ENCODE measurements around the gene ZNF438.

The ZNF438 gene

DNA sequence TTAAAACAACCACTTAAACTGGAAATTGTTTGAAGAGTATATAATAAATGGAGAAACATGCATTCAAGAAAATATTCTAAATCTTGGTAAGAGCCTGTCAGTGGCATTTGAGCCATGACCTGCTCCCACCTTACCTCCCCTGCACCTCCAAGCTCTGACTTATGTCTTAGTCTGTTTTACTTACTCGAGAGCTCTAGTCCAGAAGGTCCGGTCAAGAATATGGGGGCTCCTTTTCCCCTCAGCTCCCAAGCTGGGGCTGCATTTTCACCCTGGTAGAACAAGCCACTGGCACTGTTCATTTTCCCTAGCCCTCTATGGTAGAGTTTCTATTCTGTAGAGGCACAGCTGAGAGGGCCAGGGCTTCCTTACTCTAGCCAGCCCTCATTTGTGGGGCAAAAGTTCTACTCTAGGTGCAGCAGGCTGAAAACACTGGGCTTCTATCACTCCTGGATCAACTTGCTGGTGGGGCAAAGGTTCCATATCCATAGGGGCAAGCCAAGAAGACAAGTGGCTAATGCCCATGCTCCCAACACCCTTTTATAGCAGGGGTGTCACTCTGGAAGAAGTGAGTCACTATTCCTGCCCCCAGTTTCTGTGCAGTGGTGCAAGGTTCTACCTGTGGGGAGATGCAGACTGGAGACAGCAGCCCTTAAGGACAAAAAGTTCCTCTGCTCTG is 40.6 kb downstream of the ZNF438 start:
- in situ Hi-C loops (cut with MboI; ENCODE audit: low pct_unique_long_range_greater_than_20kb, low sequenced_read_pairs, unreplicated experiment): no loop called here
- DNase-seq (ENCODE audit: low spot score): no peak
- TF ChIP-seq, protein P1, sequence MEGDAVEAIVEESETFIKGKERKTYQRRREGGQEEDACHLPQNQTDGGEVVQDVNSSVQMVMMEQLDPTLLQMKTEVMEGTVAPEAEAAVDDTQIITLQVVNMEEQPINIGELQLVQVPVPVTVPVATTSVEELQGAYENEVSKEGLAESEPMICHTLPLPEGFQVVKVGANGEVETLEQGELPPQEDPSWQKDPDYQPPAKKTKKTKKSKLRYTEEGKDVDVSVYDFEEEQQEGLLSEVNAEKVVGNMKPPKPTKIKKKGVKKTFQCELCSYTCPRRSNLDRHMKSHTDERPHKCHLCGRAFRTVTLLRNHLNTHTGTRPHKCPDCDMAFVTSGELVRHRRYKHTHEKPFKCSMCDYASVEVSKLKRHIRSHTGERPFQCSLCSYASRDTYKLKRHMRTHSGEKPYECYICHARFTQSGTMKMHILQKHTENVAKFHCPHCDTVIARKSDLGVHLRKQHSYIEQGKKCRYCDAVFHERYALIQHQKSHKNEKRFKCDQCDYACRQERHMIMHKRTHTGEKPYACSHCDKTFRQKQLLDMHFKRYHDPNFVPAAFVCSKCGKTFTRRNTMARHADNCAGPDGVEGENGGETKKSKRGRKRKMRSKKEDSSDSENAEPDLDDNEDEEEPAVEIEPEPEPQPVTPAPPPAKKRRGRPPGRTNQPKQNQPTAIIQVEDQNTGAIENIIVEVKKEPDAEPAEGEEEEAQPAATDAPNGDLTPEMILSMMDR (IDR thresholded peaks at IDR 0.05; ENCODE audit: extremely low read depth, insufficient read depth, missing control alignments): no peak

DNA sequence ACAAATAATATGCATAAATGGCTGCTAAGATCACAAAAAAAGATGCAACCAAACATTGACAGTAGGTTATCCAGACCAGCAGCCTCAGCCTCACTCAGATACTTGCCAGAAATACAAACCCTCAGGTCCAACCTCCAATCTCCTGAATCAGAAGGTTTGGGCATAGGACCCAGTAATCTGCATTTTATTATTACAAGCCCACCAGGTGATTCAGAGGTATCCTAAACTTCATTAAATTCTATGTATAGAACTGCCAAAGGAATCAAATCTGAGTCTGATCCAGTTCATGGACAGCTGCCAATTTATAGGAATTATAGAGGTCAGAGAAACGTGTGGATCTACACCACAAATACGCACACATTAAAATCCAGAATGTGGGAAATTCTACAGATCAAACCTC is 41.3 kb downstream of the ZNF438 start:
- TF ChIP-seq, protein P1 (IDR thresholded peaks at IDR 0.05; ENCODE audit: extremely low read depth, insufficient read depth, missing control alignments): no peak
- DNase-seq (ENCODE audit: low spot score): no peak
- in situ Hi-C loops (cut with MboI; ENCODE audit: low pct_unique_long_range_greater_than_20kb, low sequenced_read_pairs, unreplicated experiment): no loop called here

DNA sequence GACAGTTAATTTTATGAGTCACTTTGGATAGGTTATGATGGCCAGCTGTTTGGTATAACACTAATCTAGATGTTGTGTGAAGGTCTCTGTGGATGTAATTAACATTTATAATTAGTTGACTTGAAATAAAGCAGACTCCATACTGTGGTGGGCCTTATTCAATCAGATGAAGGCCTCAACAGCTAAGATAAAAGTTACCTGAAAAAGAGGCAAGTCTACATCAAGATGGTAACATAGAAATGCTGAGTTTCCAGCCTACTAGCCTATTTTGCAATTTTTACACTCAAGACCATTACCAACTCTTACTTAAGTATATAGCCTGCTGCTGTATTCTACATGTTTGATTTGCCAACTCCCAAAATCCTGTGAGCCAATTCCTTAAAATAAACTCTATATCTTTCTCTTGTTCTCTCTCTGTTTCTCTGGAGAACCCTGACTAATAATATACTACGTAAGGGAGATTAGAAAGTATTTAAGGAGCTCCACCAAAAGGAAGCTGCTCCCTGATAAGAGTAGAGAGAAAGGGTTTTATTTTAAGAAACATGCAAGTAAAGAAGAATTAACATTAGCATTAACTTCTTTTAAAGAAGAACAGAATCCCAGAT is 42.7 kb downstream of the ZNF438 start:
- TF ChIP-seq, protein P1 (IDR thresholded peaks at IDR 0.05; ENCODE audit: extremely low read depth, insufficient read depth, missing control alignments): no peak
- in situ Hi-C loops (cut with MboI; ENCODE audit: low pct_unique_long_range_greater_than_20kb, low sequenced_read_pairs, unreplicated experiment): no loop called here
- no peak for DNase-seq (ENCODE audit: low spot score)

DNA sequence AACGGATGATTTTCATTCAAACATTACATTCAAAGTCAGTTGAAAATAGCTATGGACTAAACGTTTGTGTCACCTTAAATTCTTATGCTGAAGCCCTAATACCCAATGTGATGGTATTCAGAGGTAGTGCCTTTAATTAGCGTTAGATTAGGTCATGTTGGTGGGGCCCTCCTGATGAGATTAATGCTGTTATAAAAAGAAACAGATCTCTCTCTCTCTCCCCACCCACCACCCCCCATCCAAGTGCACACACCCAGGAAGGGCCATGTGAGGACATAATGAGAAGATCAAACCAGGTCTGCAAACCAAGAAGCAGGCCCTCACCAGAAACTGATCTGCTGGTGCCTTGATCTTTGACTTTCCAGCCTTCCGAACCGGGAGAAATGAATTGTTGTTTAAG is 44.2 kb downstream of the ZNF438 start:
- TF ChIP-seq, protein P1 (IDR thresholded peaks at IDR 0.05; ENCODE audit: extremely low read depth, insufficient read depth, missing control alignments): no peak
- DNase-seq (ENCODE audit: low spot score): no peak
- in situ Hi-C loops (cut with MboI; ENCODE audit: low pct_unique_long_range_greater_than_20kb, low sequenced_read_pairs, unreplicated experiment): no loop called here

DNA sequence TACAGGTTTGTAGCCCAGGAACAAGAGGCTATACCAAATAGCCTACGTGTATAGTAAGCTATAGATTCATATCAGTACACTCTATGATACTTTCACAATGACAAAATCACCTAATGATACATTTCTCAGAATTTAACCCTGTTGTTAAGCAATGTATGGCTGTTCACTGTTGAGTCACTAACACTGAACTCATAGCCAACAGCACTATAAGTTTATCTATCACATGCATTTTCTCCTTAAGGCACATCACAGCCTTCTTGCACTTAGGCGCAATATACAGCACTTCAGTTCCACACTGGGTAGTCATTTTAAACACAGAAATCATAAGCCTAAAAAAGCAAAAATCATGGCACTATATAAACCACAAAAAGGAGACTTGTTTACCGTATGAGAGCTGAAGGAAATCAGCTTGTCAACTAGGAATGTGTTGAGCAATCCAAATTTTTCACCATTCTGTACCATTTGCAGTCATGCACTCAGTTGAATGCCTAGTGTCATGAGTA is 45.6 kb downstream of the ZNF438 start:
- in situ Hi-C loops (cut with MboI; ENCODE audit: low pct_unique_long_range_greater_than_20kb, low sequenced_read_pairs, unreplicated experiment): no loop called here
- no peak for DNase-seq (ENCODE audit: low spot score)
- TF ChIP-seq, protein P1 (IDR thresholded peaks at IDR 0.05; ENCODE audit: extremely low read depth, insufficient read depth, missing control alignments): no peak

DNA sequence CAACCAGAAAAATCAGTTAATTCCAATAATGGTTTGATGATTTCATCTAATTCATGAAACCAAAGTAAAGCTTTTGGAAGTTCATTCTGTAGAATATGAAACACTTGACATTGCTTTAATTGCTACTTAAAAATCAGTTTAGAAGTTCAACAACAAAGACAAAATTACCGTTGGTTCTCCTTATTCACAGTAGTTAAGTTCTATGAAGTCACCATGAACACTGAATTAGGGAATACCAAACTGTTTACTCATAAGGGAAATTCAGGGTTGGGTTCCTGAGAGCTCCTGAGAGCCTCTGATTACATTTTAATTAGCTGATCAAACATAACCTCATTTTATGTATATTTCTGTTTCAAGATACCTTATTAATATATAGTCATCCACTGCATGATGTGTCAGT is 46.2 kb downstream of the ZNF438 start:
- no peak for DNase-seq (ENCODE audit: low spot score)
- TF ChIP-seq, protein P1 (IDR thresholded peaks at IDR 0.05; ENCODE audit: extremely low read depth, insufficient read depth, missing control alignments): no peak
- in situ Hi-C loops (cut with MboI; ENCODE audit: low pct_unique_long_range_greater_than_20kb, low sequenced_read_pairs, unreplicated experiment): no loop called here
